ENCODE data around the gene INKA2.

The INKA2 gene

DNA sequence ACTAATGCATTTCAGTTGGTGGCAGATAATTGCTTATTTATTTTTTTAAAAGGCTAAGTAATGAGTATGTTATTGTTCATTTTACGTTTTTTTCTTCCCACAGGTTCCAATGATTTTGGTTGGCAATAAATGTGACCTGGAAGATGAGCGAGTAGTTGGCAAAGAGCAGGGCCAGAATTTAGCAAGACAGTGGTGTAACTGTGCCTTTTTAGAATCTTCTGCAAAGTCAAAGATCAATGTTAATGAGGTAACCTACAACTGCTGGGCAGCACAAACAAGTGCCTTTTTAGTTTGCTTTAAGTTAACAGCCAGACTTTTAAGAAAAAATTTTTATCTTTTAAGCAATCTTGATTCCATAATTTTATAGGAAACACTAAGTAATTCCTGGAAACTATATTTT lies 35.0 kb downstream of the INKA2 start:
- H3K27ac ChIP-seq, result no peak overlapping the region
- H3K4me3 ChIP-seq, result no peak overlapping the region
- intact Hi-C loops (cut with DNase I; ENCODE audit: low total_unique reads), result no loop called here
- no peak for DNase-seq
- TF ChIP-seq, protein P1, sequence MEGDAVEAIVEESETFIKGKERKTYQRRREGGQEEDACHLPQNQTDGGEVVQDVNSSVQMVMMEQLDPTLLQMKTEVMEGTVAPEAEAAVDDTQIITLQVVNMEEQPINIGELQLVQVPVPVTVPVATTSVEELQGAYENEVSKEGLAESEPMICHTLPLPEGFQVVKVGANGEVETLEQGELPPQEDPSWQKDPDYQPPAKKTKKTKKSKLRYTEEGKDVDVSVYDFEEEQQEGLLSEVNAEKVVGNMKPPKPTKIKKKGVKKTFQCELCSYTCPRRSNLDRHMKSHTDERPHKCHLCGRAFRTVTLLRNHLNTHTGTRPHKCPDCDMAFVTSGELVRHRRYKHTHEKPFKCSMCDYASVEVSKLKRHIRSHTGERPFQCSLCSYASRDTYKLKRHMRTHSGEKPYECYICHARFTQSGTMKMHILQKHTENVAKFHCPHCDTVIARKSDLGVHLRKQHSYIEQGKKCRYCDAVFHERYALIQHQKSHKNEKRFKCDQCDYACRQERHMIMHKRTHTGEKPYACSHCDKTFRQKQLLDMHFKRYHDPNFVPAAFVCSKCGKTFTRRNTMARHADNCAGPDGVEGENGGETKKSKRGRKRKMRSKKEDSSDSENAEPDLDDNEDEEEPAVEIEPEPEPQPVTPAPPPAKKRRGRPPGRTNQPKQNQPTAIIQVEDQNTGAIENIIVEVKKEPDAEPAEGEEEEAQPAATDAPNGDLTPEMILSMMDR (IDR thresholded peaks at IDR 0.05), result no peak
- no peaks in the 10 kb centered on the region for H3K27me3 ChIP-seq
- peaks cover 64 to 78% (median 77%) of the 10 kb centered on the region in 3 donors for H3K36me3 ChIP-seq
- H3K4me1 ChIP-seq, result peaks cover 0 to 12% (median 0%) of the 10 kb centered on the region in 4 donors
- H3K9me3 ChIP-seq, result no peaks in the 10 kb centered on the region

GRCh38 chr1:111702504-111703050 lies 36.6 kb downstream of the INKA2 start:
- Histone ChIP-seq H3K27me3 (no peaks in the 10 kb centered on the region), H3K9me3 (no peaks in the 10 kb centered on the region), H3K27ac (no peak overlapping the region), H3K4me3 (no peak overlapping the region), H3K36me3 (peaks cover 71 to 80% (median 72%) of the 10 kb centered on the region in 3 donors), H3K4me1 (peaks cover 0 to 23% (median 0%) of the 10 kb centered on the region in 4 donors)
- intact Hi-C loops (cut with DNase I; ENCODE audit: low total_unique reads), result no loop called here
- no peak for DNase-seq
- TF ChIP-seq, protein P1 (IDR thresholded peaks at IDR 0.05), result no peak

DNA sequence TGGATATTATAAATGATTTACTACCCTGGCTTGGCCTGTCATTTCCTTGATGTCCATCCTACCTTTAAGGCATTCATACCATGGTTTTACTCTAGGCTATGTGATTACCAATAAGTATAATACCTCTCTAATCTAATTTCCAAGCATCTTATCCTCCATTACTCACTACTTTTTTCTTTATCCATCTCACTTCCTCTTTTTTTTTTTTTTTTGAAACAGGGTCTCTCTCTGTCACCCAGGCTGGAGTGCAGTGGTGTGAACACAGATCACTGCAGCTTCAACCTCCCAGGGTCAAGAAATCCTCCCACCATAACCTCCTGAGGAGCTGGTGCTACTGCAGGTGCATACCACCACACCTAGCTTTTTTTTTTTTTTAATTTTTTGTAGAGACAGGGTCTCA lies 39.9 kb downstream of the INKA2 start:
- Histone ChIP-seq H3K27ac (no peak overlapping the region), H3K4me1 (peaks cover 0 to 34% (median 6%) of the 10 kb centered on the region in 4 donors), H3K9me3 (no peaks in the 10 kb centered on the region), H3K36me3 (peaks cover 51 to 59% (median 55%) of the 10 kb centered on the region in 3 donors), H3K4me3 (no peak overlapping the region), H3K27me3 (no peaks in the 10 kb centered on the region)
- no peak for DNase-seq
- TF ChIP-seq, protein P1 (IDR thresholded peaks at IDR 0.05), result no peak
- intact Hi-C loops (cut with DNase I; ENCODE audit: low total_unique reads), result no loop called here

DNA sequence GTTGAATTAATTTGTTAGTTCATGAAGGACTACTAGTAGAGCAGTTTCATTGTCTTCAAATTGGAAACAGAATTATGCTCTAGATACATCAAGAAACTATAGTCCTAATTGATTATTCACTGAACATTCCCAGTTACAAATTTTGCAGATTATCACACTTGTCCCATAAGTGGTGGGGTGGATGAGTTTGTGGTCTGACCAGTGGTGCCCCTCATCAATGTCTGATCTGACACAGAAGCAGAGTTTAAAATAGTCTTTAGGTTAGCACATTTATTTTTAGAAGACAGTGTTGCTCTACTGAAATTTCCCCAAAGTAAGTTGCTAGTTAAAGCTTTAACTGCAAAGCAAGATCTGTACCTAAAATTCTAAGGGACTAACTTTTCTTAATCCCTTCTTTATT lies 42.9 kb downstream of the INKA2 start:
- no peaks in the 10 kb centered on the region for H3K9me3 ChIP-seq
- no peaks in the 10 kb centered on the region for H3K27me3 ChIP-seq
- no peak for DNase-seq
- peak overlapping the region in 1 of 2 donors; percentile 35 for H3K27ac ChIP-seq
- intact Hi-C loops (cut with DNase I; ENCODE audit: low total_unique reads), result no loop called here
- H3K36me3 ChIP-seq, result peaks cover 29 to 41% (median 34%) of the 10 kb centered on the region in 3 donors
- TF ChIP-seq, protein P1 (IDR thresholded peaks at IDR 0.05), result no peak
- H3K4me1 ChIP-seq, result peaks cover 0 to 43% (median 6%) of the 10 kb centered on the region in 4 donors
- no peak overlapping the region for H3K4me3 ChIP-seq

DNA sequence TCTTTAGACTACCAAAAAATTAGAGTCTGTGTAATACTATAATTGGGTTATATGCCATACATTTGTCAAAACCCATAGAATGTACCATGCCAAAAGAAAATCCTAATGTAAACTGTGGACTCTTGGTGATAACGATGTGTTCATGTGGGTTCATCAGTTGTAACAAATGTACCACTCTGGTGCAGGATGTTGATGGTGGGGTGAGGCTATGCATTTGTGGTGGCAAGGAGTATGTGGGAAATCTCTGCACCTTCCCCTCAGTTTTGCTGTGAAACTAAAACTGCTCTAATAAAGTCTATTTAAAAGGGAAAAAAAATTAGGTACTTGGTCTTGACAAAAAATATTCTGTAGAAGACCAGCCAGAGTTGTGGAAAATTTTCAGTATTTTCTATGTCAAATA lies 43.4 kb downstream of the INKA2 start:
- Histone ChIP-seq H3K36me3 (peaks cover 24 to 36% (median 28%) of the 10 kb centered on the region in 3 donors), H3K4me1 (peaks cover 0 to 46% (median 6%) of the 10 kb centered on the region in 4 donors), H3K27ac (peak overlapping the region in 1 of 2 donors; percentile 35), H3K9me3 (no peaks in the 10 kb centered on the region), H3K27me3 (no peaks in the 10 kb centered on the region), H3K4me3 (no peak overlapping the region)
- DNase-seq, result no peak
- intact Hi-C loops (cut with DNase I; ENCODE audit: low total_unique reads), result no loop called here
- TF ChIP-seq, protein P1 (IDR thresholded peaks at IDR 0.05), result no peak
